Mesodermal cell (in vitro differentiated cells): ENCODE data around the gene CRPPA.

ENCODE experiments used
- H3K27ac ChIP-seq: 2 replicates; pipeline ENCODE4 v1.7.0; 2013; ENCODE audit warnings: mild to moderate bottlenecking, low read depth, low read length, moderate library complexity; ENCODE audit not compliant: severe bottlenecking
- H3K36me3 ChIP-seq: 2 replicates; pipeline ENCODE4 v1.7.1; 2013; ENCODE audit warnings: mild to moderate bottlenecking, low read length, moderate library complexity; ENCODE audit not compliant: control insufficient read depth, insufficient read depth
- H3K4me1 ChIP-seq: one replicate; pipeline ENCODE4 v1.7.1; 2013; ENCODE audit warnings: mild to moderate bottlenecking, low read length; ENCODE audit not compliant: insufficient read depth, control insufficient read depth, poor library complexity, severe bottlenecking
- H3K4me3 ChIP-seq: 2 replicates; pipeline ENCODE4 v1.7.0; 2013; ENCODE audit warnings: low read length, control low read depth, mild to moderate bottlenecking; ENCODE audit not compliant: insufficient read depth, poor library complexity, severe bottlenecking; ENCODE audit errors: extremely low read depth
- H3K9me3 ChIP-seq: 2 replicates; pipeline ENCODE4 v1.7.1; 2013; ENCODE audit warnings: mild to moderate bottlenecking, low read length, moderate library complexity; ENCODE audit not compliant: control insufficient read depth
- WGBS, 2 experiments: methylation state at CpG; one replicate each; pipeline ENCODE4 v1.1.5; 2013; ENCODE audit warnings: missing lambda C conversion rate in 2 of 2; ENCODE audit not compliant: insufficient coverage in 2 of 2; 5-methylcytosine and 5-hydroxymethylcytosine counted together

Gene CRPPA

DNA sequence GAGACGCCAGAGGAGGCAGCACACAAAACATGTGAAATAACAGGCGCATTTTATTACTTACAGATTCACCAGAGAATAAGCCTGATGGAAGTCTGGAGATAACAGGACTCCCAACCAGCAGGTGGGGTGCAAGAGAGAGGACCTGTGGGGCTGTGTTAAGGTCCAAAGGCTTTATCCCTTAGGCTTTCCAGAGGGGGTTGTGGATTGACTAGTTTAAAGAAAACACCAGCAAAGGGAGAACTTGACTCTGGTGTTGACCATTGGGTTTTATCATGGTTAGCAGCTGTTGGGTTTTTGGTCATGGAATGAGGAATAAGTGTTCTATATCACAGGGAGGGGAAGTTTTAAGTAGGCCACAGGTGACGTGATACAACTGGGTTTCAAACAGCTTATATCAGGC, 1.6 kb upstream of the CRPPA start:
- H3K4me1 ChIP-seq = peaks cover 9% of the 10 kb centered on the region
- H3K36me3 ChIP-seq = no peaks in the 10 kb centered on the region
- no peak overlapping the region for H3K4me3 ChIP-seq
- no peak overlapping the region for H3K27ac ChIP-seq
- no peaks in the 10 kb centered on the region for H3K9me3 ChIP-seq
- WGBS, 2 experiments = no CpG with 5 or more reads among the region's 3 CpGs

- H3K36me3 ChIP-seq = no peaks in the 10 kb centered on the region
- H3K27ac ChIP-seq = peak overlapping the region; percentile 36
- H3K4me1 ChIP-seq = peaks cover 9% of the 10 kb centered on the region
- H3K9me3 ChIP-seq = no peaks in the 10 kb centered on the region
- H3K4me3 ChIP-seq = peak overlapping the region; percentile 47
- WGBS, 2 experiments = no CpG with 5 or more reads among the region's 1 CpG
Observed at GRCh38 chr7:16422103-16422435, 731 bp upstream of the CRPPA start.

- peak overlapping the region; percentile 83 for H3K27ac ChIP-seq
- H3K4me1 ChIP-seq = peaks cover 9% of the 10 kb centered on the region
- H3K36me3 ChIP-seq = no peaks in the 10 kb centered on the region
- 3 to 9% methylated on average over 42 to 45 of the region's 56 CpGs for WGBS, 2 experiments
- peak overlapping the region; percentile 47 for H3K4me3 ChIP-seq
- H3K9me3 ChIP-seq = no peaks in the 10 kb centered on the region
Observed at GRCh38 chr7:16420649-16421332, 547 bp downstream of the CRPPA start.

GRCh38 chr7:16420329-16420648, 1.0 kb downstream of the CRPPA start:
- Histone ChIP-seq H3K36me3 (no peaks in the 10 kb centered on the region), H3K9me3 (no peaks in the 10 kb centered on the region), H3K4me1 (peaks cover 9% of the 10 kb centered on the region), H3K27ac (peak overlapping the region; percentile 83), H3K4me3 (peak overlapping the region; percentile 47)
- WGBS, 2 experiments = 27 to 41% methylated on average over 2 to 3 of the region's 3 CpGs

GRCh38 chr7:16419859-16420258, 1.5 kb downstream of the CRPPA start:
- H3K4me1 ChIP-seq = peaks cover 9% of the 10 kb centered on the region
- no peak overlapping the region for H3K27ac ChIP-seq
- no peaks in the 10 kb centered on the region for H3K9me3 ChIP-seq
- no peak overlapping the region for H3K4me3 ChIP-seq
- no peaks in the 10 kb centered on the region for H3K36me3 ChIP-seq
- 98 to 100% methylated on average over 2 to 7 of the region's 10 CpGs for WGBS, 2 experiments

- no peak overlapping the region for H3K4me3 ChIP-seq
- peaks cover 9% of the 10 kb centered on the region for H3K4me1 ChIP-seq
- no peak overlapping the region for H3K27ac ChIP-seq
- H3K9me3 ChIP-seq = no peaks in the 10 kb centered on the region
- H3K36me3 ChIP-seq = no peaks in the 10 kb centered on the region
- WGBS, 2 experiments = no CpG with 5 or more reads among the region's 1 CpG
Observed at GRCh38 chr7:16419126-16419525, 2.2 kb downstream of the CRPPA start.

GRCh38 chr7:16417906-16418305, 3.4 kb downstream of the CRPPA start:
- no CpG with 5 or more reads among the region's 1 CpG for WGBS, 2 experiments
- Histone ChIP-seq H3K4me3 (no peak overlapping the region), H3K4me1 (peaks cover 9% of the 10 kb centered on the region), H3K36me3 (no peaks in the 10 kb centered on the region), H3K27ac (no peak overlapping the region), H3K9me3 (no peaks in the 10 kb centered on the region)

DNA sequence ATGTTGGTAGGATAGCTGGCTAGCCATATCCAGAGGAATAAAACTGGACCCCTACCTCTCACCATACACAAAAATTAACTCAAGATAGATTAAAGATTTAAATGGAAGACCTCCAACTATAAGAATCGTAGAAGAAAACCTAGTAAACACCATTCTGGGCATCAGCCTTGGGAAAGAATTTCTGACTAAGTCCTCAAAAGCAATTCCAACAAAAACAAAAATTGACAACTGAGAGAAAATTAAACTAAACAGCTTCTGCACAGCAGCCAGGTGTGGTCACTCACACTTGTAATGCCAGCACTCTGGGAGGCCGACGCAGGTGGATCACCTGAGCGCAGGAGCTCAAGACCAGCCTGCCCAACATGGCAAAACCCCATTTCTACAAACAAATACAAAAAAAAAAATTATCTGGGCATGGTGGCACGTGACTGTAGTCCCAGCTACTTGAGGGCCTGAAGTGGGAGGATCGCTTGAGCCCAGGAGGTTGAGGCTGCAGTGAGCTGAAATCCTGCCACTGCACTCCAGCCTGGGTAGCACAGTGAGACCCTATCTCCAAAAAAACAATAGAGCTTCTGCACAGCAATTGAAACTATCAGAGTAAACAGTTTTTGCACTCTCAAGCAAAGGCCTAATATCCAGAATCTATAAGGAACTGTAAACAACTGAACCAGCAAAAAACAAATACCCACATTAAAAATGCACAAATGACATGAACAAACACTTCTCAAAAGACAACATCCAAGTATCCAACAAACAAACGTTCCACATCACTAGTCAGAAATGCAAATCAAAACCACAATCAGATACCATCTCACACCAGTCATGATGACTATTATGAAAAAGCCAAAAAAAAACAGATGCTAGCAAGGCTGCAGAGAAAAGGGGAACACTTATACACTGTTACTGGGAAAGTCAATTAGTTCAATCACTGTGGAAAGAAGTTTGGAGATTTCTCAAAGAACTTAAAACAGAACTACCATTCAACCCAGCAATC, 4.8 kb downstream of the CRPPA start:
- Histone ChIP-seq H3K27ac (no peak overlapping the region), H3K4me3 (no peak overlapping the region), H3K36me3 (no peaks in the 10 kb centered on the region), H3K9me3 (no peaks in the 10 kb centered on the region), H3K4me1 (peaks cover 2% of the 10 kb centered on the region)
- WGBS, 2 experiments = 86 to 94% methylated on average over 5 of the region's 7 CpGs

- Histone ChIP-seq H3K27ac (no peak overlapping the region), H3K36me3 (no peaks in the 10 kb centered on the region), H3K4me1 (no peaks in the 10 kb centered on the region), H3K4me3 (no peak overlapping the region), H3K9me3 (no peaks in the 10 kb centered on the region)
- 95 to 99% methylated on average over 5 to 6 of the region's 8 CpGs for WGBS, 2 experiments
Observed at GRCh38 chr7:16412274-16413254, 8.8 kb downstream of the CRPPA start.

GRCh38 chr7:16411391-16411790, 9.9 kb downstream of the CRPPA start:
- Histone ChIP-seq H3K36me3 (no peaks in the 10 kb centered on the region), H3K9me3 (no peaks in the 10 kb centered on the region), H3K4me1 (no peaks in the 10 kb centered on the region), H3K27ac (no peak overlapping the region), H3K4me3 (no peak overlapping the region)
- 92% methylated on average over 2 of the region's 2 CpGs; no CpG with 5 or more reads in 1 of the 2 experiments for WGBS, 2 experiments
